Esophagus squamous epithelium (tissue), 5 donors: ENCODE results near the gene THG1L. TPM values are rescaled to one million over a fixed set of nuclear protein-coding genes. Genes with fewer than 3 reads are reported as not detected.

Experiments used
- DNase-seq: peaks from one replicate; lab custom pipeline; 2025; lab: John Stamatoyannopoulos, UW
- H3K27ac ChIP-seq, 4 donors: fragments of 200-600 bp; sonication (generic); one replicate each; pipeline ENCODE4 v1.5.1; 2016 to 2019; ENCODE audit warnings: mild to moderate bottlenecking in 1 of 4
- H3K27me3 ChIP-seq, 4 donors: fragments of 200-600 bp; sonication (generic); 1 replicate in 3 of 4; 2 replicates in 1 of 4; pipeline versions ENCODE4 v1.5.1 to v1.6.0; 2017 to 2021; ENCODE audit warnings: antibody characterized with exemption in 1 of 4
- H3K36me3 ChIP-seq, 3 donors: fragments of 200-600 bp; sonication (generic); one replicate each; pipeline ENCODE4 v1.5.1; 2016 to 2019
- H3K4me1 ChIP-seq, 3 donors: fragments of 200-600 bp; sonication (generic); one replicate each; pipeline ENCODE4 v1.5.1; 2017 to 2019
- H3K4me3 ChIP-seq, 4 donors: fragments of 200-600 bp; sonication (generic); 1 replicate in 3 of 4; 2 replicates in 1 of 4; pipeline ENCODE4 v1.5.1; 2016 to 2019; ENCODE audit warnings: mild to moderate bottlenecking in 2 of 4, moderate library complexity in 1 of 4
- H3K9me3 ChIP-seq, 3 donors: fragments of 200-600 bp; sonication (generic); one replicate each; pipeline ENCODE4 v1.5.1; 2016 to 2019
- POLR2A ChIP-seq, 4 donors: fragments of 450-650 bp; IDR thresholded peaks; one replicate each; pipeline ENCODE4 v1.6.1; 2017; ENCODE audit warnings: antibody characterized with exemption in 4 of 4, mild to moderate bottlenecking in 4 of 4, moderate library complexity in 3 of 4
- WGBS, 2 donors: methylation state at CpG; one replicate each; pipeline ENCODE4 v1.1.5; 2018; 5-methylcytosine and 5-hydroxymethylcytosine counted together
- intact Hi-C: fragments of 100-400 bp; cut with DNase I; formaldehyde crosslinking; loops from one replicate; pipeline ENCODE4 v1.15.0; 2022
- total RNA-seq, 4 donors: library from RNA; depleted of rRNA; stranded (reverse); fragments of >200 nt; gene quantifications; one replicate each; pipeline ENCODE4 v1.1.0, GENCODE V29; 2016
- TF ChIP-seq, protein P1 (sequence below), 6 experiments: fragments of 450-650 bp in 4 of 6; fragments of 200-600 bp in 2 of 6; sonication (generic) in 2 of 6; IDR thresholded peaks; one replicate each; pipeline ENCODE4 v1.5.1; 2016 to 2019; ENCODE audit warnings: antibody characterized with exemption in 6 of 6, mild to moderate bottlenecking in 4 of 6, moderate library complexity in 4 of 6
- donor health status: DM: yes; HTN: yes; CAD: no.

THG1L gene
- total RNA-seq, 4 donors from 2014 or later: 5.7 to 21.0 (median 11.8) TPM

DNA sequence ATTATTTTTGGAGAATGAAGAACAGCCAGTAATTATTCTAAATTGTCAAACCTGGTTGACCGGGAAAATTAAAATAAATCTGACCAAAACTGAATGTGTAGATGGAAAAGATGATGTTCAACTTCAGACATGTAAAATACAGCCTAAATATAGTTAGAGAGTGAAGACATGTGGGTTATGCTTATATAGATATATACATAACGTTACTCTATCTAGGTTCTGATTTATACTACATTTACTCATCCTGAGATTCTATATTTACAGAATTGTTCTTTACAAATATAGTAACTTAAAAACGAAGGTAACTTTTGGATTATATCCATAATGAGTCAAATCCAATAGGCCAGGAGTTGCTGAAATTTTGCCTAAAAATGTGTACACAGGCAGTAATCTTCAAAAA lies 20.8 kb upstream of the THG1L start:
- no peak overlapping the region for H3K27ac ChIP-seq
- H3K4me1 ChIP-seq: no peaks in the 10 kb centered on the region
- no peaks in the 10 kb centered on the region for H3K36me3 ChIP-seq
- no peak for DNase-seq
- no peaks in the 10 kb centered on the region for H3K27me3 ChIP-seq
- H3K4me3 ChIP-seq: no peak overlapping the region
- H3K9me3 ChIP-seq: no peaks in the 10 kb centered on the region
- intact Hi-C loops: loop anchor here (10.0 kb wide), 2 partner anchors 46 to 226 kb away; no protein-coding TSS in a partner anchor
- TF ChIP-seq, protein P1, sequence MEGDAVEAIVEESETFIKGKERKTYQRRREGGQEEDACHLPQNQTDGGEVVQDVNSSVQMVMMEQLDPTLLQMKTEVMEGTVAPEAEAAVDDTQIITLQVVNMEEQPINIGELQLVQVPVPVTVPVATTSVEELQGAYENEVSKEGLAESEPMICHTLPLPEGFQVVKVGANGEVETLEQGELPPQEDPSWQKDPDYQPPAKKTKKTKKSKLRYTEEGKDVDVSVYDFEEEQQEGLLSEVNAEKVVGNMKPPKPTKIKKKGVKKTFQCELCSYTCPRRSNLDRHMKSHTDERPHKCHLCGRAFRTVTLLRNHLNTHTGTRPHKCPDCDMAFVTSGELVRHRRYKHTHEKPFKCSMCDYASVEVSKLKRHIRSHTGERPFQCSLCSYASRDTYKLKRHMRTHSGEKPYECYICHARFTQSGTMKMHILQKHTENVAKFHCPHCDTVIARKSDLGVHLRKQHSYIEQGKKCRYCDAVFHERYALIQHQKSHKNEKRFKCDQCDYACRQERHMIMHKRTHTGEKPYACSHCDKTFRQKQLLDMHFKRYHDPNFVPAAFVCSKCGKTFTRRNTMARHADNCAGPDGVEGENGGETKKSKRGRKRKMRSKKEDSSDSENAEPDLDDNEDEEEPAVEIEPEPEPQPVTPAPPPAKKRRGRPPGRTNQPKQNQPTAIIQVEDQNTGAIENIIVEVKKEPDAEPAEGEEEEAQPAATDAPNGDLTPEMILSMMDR (IDR thresholded peaks at IDR 0.05): no peak
- no peak for TF ChIP-seq POLR2A (IDR thresholded peaks at IDR 0.05)
- WGBS, 2 donors: 48 to 63% methylated on average over 3 of the region's 3 CpGs

DNA sequence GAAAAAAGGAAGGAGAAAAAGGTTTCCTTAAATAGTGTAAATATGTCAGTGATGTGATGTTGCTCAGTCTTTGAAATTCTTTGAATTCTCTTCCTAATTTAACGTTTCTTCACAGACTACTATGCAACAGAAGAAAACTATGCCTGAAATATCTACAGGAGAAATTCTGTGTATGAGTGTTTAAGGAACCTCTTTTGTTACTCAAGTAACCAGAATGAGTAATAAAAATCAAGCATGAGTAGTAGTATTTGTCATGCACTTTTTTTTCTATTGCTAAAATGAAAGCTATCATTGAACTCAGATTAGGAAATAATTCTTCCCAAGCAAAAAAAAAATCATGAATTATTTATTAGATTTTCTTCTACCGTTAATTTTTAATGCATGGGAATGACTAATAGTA lies 20.3 kb upstream of the THG1L start:
- H3K4me1 ChIP-seq: no peaks in the 10 kb centered on the region
- intact Hi-C loops: loop anchor here (10.0 kb wide), 2 partner anchors 46 to 226 kb away; no protein-coding TSS in a partner anchor

DNA sequence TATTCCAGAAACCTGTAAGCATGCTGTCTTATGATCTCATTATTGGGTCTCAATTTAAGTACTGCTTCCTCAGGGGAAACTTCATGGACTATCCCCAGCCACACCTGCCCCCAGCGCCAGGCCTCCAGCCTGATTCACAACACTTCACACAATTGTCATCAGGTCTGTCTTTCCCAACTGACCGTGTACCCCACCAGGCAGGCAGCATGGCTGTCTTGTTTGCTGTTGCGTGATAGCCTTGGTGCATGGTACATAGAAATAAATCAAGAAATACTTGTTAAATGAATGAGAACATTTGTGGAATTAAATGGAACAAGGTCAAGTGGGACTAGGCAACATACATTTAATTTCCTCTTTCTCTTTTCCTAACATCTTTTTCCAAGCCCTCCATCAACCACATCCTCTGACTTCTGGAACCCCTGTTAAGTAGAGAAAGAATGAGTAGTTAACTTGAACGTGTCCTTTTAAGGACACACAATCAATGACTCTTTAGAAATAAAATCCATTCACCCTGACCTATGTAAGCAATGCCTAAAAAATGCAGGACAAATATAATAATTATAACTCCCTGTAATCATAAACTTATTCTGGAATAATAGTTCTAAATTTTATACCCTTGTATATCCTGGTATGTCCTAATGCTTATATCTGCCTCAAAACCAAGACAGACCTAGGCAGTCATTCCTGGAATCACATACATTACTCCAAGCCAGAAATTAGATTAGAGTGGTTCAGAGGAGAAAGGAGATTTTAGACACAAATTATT lies 17.2 kb upstream of the THG1L start:
- 73 to 82% methylated on average over 4 of the region's 4 CpGs for WGBS, 2 donors
- Histone ChIP-seq H3K36me3 (no peaks in the 10 kb centered on the region), H3K27ac (no peak overlapping the region), H3K9me3 (no peaks in the 10 kb centered on the region), H3K27me3 (no peaks in the 10 kb centered on the region), H3K4me1 (peaks cover 0 to 13% (median 0%) of the 10 kb centered on the region in 3 donors), H3K4me3 (no peak overlapping the region)
- intact Hi-C loops: loop anchor here (10.0 kb wide), 2 partner anchors 49 to 229 kb away; no protein-coding TSS in a partner anchor
- DNase-seq: no peak
- TF ChIP-seq POLR2A (IDR thresholded peaks at IDR 0.05): no peak
- TF ChIP-seq, protein P1 (IDR thresholded peaks at IDR 0.05): no peak

More for the DNA sequence above, 20.3 kb upstream of the THG1L start:
- Histone ChIP-seq H3K4me3 (no peak overlapping the region), H3K27ac (no peak overlapping the region), H3K9me3 (no peaks in the 10 kb centered on the region), H3K36me3 (no peaks in the 10 kb centered on the region), H3K27me3 (no peaks in the 10 kb centered on the region)
- 19 to 20% methylated on average over 2 of the region's 2 CpGs for WGBS, 2 donors
- no peak for DNase-seq
- TF ChIP-seq, protein P1 (IDR thresholded peaks at IDR 0.05): no peak
- no peak for TF ChIP-seq POLR2A (IDR thresholded peaks at IDR 0.05)

DNA sequence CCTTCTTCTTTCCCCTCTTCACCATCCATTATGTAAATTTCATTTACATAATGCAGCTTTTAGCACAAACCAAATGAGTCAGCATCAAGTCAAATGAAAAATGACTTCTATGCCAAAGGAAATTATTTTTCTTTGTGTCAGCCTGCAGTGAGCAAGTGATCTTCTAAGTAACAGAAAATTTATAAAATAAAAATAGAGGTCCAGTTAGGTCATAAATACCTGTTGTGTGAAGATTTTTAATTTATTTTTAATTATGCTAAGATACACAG lies 16.7 kb upstream of the THG1L start:
- Histone ChIP-seq H3K4me1 (peaks cover 0 to 13% (median 0%) of the 10 kb centered on the region in 3 donors), H3K4me3 (no peak overlapping the region), H3K9me3 (no peaks in the 10 kb centered on the region), H3K27me3 (no peaks in the 10 kb centered on the region), H3K27ac (no peak overlapping the region), H3K36me3 (no peaks in the 10 kb centered on the region)
- no peak for TF ChIP-seq POLR2A (IDR thresholded peaks at IDR 0.05)
- TF ChIP-seq, protein P1 (IDR thresholded peaks at IDR 0.05): no peak
- DNase-seq: no peak
- intact Hi-C loops: loop anchor here (10.0 kb wide), 2 partner anchors 50 to 230 kb away; no protein-coding TSS in a partner anchor

DNA sequence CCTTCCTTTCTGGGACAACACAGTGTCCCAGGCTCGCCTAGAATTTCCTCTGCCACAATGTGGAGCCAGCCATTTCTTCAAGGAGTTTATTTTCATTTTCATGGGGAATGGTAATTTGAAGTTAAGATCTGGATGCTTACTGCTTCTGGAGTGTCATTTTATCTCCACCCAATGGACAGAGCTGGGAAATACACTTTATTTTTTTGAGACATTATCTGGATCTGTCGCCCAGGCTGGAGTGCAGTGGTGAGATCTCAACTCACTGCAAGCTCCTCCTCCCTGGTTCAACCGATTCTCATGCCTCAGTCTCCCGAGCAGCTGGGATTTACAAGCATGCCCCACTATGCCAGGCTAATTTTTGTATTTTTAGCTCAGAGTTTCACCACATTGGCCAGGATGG lies 12.7 kb upstream of the THG1L start:
- H3K27ac ChIP-seq: no peak overlapping the region
- DNase-seq: no peak
- H3K36me3 ChIP-seq: no peaks in the 10 kb centered on the region
- TF ChIP-seq, protein P1 (IDR thresholded peaks at IDR 0.05): peak; percentile 30 to 72 (median 58)
- no peak for TF ChIP-seq POLR2A (IDR thresholded peaks at IDR 0.05)
- 0% methylated on average over 4 of the region's 4 CpGs for WGBS, 2 donors
- intact Hi-C loops: loop anchor here (5.0 to 10.0 kb wide), 3 partner anchors 54 to 286 kb away; no protein-coding TSS in a partner anchor
- H3K9me3 ChIP-seq: no peaks in the 10 kb centered on the region
- no peaks in the 10 kb centered on the region for H3K27me3 ChIP-seq
- H3K4me3 ChIP-seq: no peak overlapping the region
- H3K4me1 ChIP-seq: peaks cover 0 to 13% (median 0%) of the 10 kb centered on the region in 3 donors
